ENCODE results near the gene DTNB. TPM values are rescaled to one million over a fixed set of nuclear protein-coding genes. Genes with fewer than 3 reads are reported as not detected.
A peak's percentile ranks its signal among the peaks of the same experiment; 100 is the strongest.

DTNB gene
- total and polyA plus RNA-seq, 10 of the 15 experiments (the other 5 are each of a cell fraction or from before 2014, with no cell fraction given): 4.5 to 30.6 (median 11.9) TPM

GRCh38 chr2:25416674-25417073 is 256.7 kb downstream of the DTNB start:
- intact Hi-C loops (cut with micrococcal nuclease; ENCODE audit: unreplicated experiment): loop anchor here (5.0 kb wide), 1 partner anchor 204 kb away; no protein-coding TSS in a partner anchor
- Histone ChIP-seq H3K36me3 (ENCODE audit: control insufficient read depth in 2 of 2, insufficient read depth in 2 of 2, low read length in 1 of 2) (no peaks in the 10 kb centered on the region), H3K4me1 (ENCODE audit: control insufficient read depth, insufficient read depth, low read length) (peaks cover 23% of the 10 kb centered on the region), H3K4me2 (ENCODE audit: control insufficient read depth, insufficient read depth) (no peak overlapping the region), H3K79me2 (ENCODE audit: control insufficient read depth, insufficient read depth, low read length) (peaks cover 17% of the 10 kb centered on the region), H3K27me3 (replicated peaks in 1 of 2; ENCODE audit: control insufficient read depth in 2 of 2, insufficient read depth in 2 of 2, low read length in 1 of 2) (no peaks in the 10 kb centered on the region), H4K20me1 (ENCODE audit: control insufficient read depth, insufficient read depth) (no peaks in the 10 kb centered on the region), H3K9ac (ENCODE audit: control insufficient read depth, insufficient read depth, low read length) (no peak overlapping the region), H2AFZ (ENCODE audit: control insufficient read depth, low read depth, low read length) (no peak overlapping the region), H3K9me3 (replicated peaks; ENCODE audit: control insufficient read depth, insufficient read depth, low read length) (no peaks in the 10 kb centered on the region; the same call in 2 of the 3 replicates), H3K27ac (ENCODE audit: control insufficient read depth, insufficient read depth) (peak overlapping the region; percentile 98), H3K4me3 (no peak overlapping the region)
- TF ChIP-seq PKNOX1 (IDR thresholded peaks at IDR 0.05) (peak; percentile 71), ETV6 (conservative IDR thresholded peaks at IDR 0.05 in 1 of 2, IDR thresholded peaks at IDR 0.05 in 1 of 2; ENCODE audit: borderline replicate concordance in 1 of 2, low read depth in 1 of 2) (peak in 1 of 2 experiments; percentile 83; a peak in 2 of 4 replicates), MYB (IDR thresholded peaks at IDR 0.05; ENCODE audit: borderline replicate concordance, low read depth, low read length) (no peak)
- WGBS (ENCODE audit: insufficient coverage, insufficient replicate concordance, low lambda C conversion rate, missing lambda C conversion rate): 57% methylated on average over 3 of the region's 3 CpGs
- POLR2A ChIA-PET: interaction anchor here (0.6 to 7.4 kb wide), 7 partner anchors 11 to 142 kb away, joined by 3 to 192 read pairs (median 6); no protein-coding TSS in a partner anchor
- no peak for DNase-seq (ENCODE audit: low read depth, low spot score)
- SMC1A ChIA-PET (ENCODE audit: uncharacterized antibody, unreplicated experiment): interaction anchor here (0.7 to 7.5 kb wide), 11 partner anchors 12 to 150 kb away, joined by 3 to 245 read pairs (median 4); no protein-coding TSS in a partner anchor
- FAIRE-seq: no peak
- no peak for ATAC-seq
- in situ Hi-C loops (cut with MboI): loop anchor here (5.0 kb wide), 1 partner anchor 114 kb away; no protein-coding TSS in a partner anchor
- CTCF ChIA-PET: interaction anchor here (0.9 to 7.4 kb wide), 7 partner anchors 12 to 150 kb away, joined by 3 to 105 read pairs (median 24); no protein-coding TSS in a partner anchor
- RAD21 ChIA-PET (ENCODE audit: unreplicated experiment): interaction anchor here (0.9 to 7.4 kb wide), 8 partner anchors 12 to 140 kb away, joined by 3 to 189 read pairs (median 4); no protein-coding TSS in a partner anchor
- no TSS peak for BruUV-seq (replicated peaks)

GRCh38 chr2:25414781-25415180 is 258.6 kb downstream of the DTNB start:
- no peaks in the 10 kb centered on the region; the same call in 2 of the 3 replicates for H3K9me3 ChIP-seq (replicated peaks; ENCODE audit: control insufficient read depth, insufficient read depth, low read length)
- no peak overlapping the region for H3K27ac ChIP-seq (ENCODE audit: control insufficient read depth, insufficient read depth)
- over 99% methylated on average over 6 of the region's 6 CpGs for WGBS (ENCODE audit: insufficient coverage, insufficient replicate concordance, low lambda C conversion rate, missing lambda C conversion rate)
- FAIRE-seq: no peak
- H4K20me1 ChIP-seq (ENCODE audit: control insufficient read depth, insufficient read depth): no peaks in the 10 kb centered on the region
- POLR2A ChIA-PET: interaction anchor here (0.6 to 7.4 kb wide), 5 partner anchors 9 to 832 kb away, joined by 3 to 192 read pairs (median 3); no protein-coding TSS in a partner anchor
- H3K27me3 ChIP-seq (replicated peaks in 1 of 2; ENCODE audit: control insufficient read depth in 2 of 2, insufficient read depth in 2 of 2, low read length in 1 of 2): no peaks in the 10 kb centered on the region
- intact Hi-C loops (cut with micrococcal nuclease; ENCODE audit: unreplicated experiment) (loop anchor here (5.0 kb wide), 1 partner anchor 202 kb away; no protein-coding TSS in a partner anchor), in situ Hi-C loops (cut with MboI) (loop anchor here (5.0 kb wide), 1 partner anchor 112 kb away; no protein-coding TSS in a partner anchor)
- H3K9ac ChIP-seq (ENCODE audit: control insufficient read depth, insufficient read depth, low read length): no peak overlapping the region
- peaks cover 7% of the 10 kb centered on the region for H3K79me2 ChIP-seq (ENCODE audit: control insufficient read depth, insufficient read depth, low read length)
- H3K4me2 ChIP-seq (ENCODE audit: control insufficient read depth, insufficient read depth): no peak overlapping the region
- SMC1A ChIA-PET (ENCODE audit: uncharacterized antibody, unreplicated experiment): interaction anchor here (7.5 kb wide), 1 partner anchor 10 kb away, joined by 245 read pairs; no protein-coding TSS in a partner anchor
- no peak for DNase-seq (ENCODE audit: low read depth, low spot score)
- CTCF ChIA-PET: interaction anchor here (7.4 kb wide), 1 partner anchor 10 kb away, joined by 105 read pairs; no protein-coding TSS in a partner anchor
- no peak overlapping the region for H3K4me3 ChIP-seq
- TF ChIP-seq YBX1 (IDR thresholded peaks at IDR 0.05) (no peak), PML (IDR thresholded peaks at IDR 0.05; ENCODE audit: low read length) (no peak), BRCA1 (IDR thresholded peaks at IDR 0.05; ENCODE audit: low read depth, low read length) (no peak), LARP7 (IDR thresholded peaks at IDR 0.05) (no peak), HDAC6 (IDR thresholded peaks at IDR 0.05; ENCODE audit: unreplicated experiment) (no peak), KLF5 (IDR thresholded peaks at IDR 0.05; ENCODE audit: partially characterized antibody) (no peak)
- ATAC-seq: no peak
- no peaks in the 10 kb centered on the region for H3K36me3 ChIP-seq (ENCODE audit: control insufficient read depth in 2 of 2, insufficient read depth in 2 of 2, low read length in 1 of 2)
- H2AFZ ChIP-seq (ENCODE audit: control insufficient read depth, low read depth, low read length): no peak overlapping the region
- RAD21 ChIA-PET (ENCODE audit: unreplicated experiment): interaction anchor here (7.4 kb wide), 1 partner anchor 10 kb away, joined by 189 read pairs; no protein-coding TSS in a partner anchor
- no TSS peak for BruUV-seq (replicated peaks)
- peaks cover 42% of the 10 kb centered on the region for H3K4me1 ChIP-seq (ENCODE audit: control insufficient read depth, insufficient read depth, low read length)

All from GM12878 (cell line).